ENCODE results near the gene TSPAN4.
A peak's percentile ranks its signal among the peaks of the same experiment; 100 is the strongest.

Gene TSPAN4, protein sequence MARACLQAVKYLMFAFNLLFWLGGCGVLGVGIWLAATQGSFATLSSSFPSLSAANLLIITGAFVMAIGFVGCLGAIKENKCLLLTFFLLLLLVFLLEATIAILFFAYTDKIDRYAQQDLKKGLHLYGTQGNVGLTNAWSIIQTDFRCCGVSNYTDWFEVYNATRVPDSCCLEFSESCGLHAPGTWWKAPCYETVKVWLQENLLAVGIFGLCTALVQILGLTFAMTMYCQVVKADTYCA

DNA sequence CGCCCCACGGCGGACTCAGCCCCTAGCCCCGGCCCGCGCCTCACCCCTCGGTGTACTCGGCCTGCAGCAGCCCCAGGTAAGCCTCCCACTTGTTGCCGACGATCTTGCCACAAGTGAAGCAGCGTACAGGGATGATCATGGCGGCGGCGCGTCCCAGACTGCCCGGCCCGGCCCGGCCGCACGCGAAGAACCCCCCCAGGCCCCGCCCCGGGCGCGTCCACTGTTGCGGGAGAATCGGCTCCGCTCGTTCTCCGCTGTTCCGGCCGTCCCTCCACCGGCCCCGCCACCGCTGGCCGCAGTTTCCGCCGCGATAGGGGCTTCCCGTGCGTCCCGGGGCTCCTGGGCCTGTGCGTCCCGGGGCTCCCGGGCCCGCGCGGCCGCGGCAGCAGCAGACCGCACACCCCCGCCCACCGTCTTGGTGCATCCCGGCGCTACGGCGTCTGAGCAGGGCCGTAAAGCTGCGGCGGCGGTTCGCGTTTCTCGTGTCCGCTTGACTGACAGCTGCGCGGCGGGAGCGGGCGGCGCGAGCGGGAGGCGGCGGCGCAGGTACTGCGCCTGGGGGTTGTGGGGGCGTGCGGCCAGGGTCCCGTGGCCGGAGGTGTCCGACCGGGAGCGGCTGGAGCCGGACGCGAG lies at the start of gene TSPAN4, which contains the start of gene POLR2L:
TSPAN4 (plus strand) TSS at position 483 of the 633 bp plus-strand sequence. CDS start 7,453 bp downstream, outside the sequence.
POLR2L (minus strand) TSS at position 160 of the 633 bp plus-strand sequence; CDS start at position 139, 21 bp downstream.
- peak within 1 kb of the TSS; percentile 98 for H3K4me3 ChIP-seq (ENCODE audit: low read depth, low read length)
- peak; percentile 55 for DNase-seq (ENCODE audit: low read depth)
- TF ChIP-seq, protein P1, sequence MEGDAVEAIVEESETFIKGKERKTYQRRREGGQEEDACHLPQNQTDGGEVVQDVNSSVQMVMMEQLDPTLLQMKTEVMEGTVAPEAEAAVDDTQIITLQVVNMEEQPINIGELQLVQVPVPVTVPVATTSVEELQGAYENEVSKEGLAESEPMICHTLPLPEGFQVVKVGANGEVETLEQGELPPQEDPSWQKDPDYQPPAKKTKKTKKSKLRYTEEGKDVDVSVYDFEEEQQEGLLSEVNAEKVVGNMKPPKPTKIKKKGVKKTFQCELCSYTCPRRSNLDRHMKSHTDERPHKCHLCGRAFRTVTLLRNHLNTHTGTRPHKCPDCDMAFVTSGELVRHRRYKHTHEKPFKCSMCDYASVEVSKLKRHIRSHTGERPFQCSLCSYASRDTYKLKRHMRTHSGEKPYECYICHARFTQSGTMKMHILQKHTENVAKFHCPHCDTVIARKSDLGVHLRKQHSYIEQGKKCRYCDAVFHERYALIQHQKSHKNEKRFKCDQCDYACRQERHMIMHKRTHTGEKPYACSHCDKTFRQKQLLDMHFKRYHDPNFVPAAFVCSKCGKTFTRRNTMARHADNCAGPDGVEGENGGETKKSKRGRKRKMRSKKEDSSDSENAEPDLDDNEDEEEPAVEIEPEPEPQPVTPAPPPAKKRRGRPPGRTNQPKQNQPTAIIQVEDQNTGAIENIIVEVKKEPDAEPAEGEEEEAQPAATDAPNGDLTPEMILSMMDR (IDR thresholded peaks at IDR 0.05; ENCODE audit: low read depth, low read length, missing control alignments), result no peak

DNA sequence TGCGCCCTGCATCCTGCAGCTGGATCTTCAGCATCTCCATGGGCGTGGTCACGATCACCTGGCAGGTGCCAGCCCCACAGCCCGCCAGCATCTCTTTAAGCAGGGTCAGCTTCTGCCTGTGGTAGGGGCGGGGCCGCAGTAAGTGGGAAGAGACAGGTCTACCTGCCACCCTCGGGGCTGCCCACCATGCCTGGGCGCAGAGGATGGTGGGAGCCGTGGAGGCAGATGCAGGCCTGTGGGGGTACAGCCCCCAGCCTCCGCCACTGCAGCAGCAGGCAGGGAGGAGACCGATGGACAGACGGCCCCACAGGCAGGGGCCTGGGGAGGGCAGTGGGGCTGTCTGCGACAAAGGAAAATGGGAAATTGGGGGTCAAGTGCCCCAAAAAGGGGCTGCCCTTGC lies 49.8 kb upstream of the TSPAN4 start:
- TF ChIP-seq, protein P1 (IDR thresholded peaks at IDR 0.05; ENCODE audit: low read depth, low read length, missing control alignments), result no peak
- no peak for DNase-seq (ENCODE audit: low read depth)
- H3K4me3 ChIP-seq (ENCODE audit: low read depth, low read length), result no peak overlapping the region

DNA sequence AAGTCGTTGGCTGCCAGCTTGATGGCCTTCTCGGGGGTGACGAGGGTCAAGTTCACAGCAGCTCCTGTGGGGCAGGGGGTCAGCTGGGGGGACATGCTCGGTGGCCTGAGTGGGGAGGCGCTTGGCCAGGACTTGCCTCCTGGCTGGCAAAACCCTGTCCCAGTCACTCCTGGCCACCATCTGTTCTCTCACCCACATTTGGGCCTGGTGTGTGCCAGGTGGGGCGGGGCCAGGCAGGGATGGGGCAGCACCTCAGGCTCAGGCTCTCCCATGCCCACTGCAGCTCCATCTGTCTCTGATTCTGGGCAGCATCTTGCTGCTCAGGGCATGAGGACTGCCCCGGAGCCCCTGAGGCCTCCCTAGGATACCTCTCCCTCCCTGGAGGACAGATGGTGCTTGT lies 49.1 kb upstream of the TSPAN4 start:
- H3K4me3 ChIP-seq (ENCODE audit: low read depth, low read length), result no peak overlapping the region
- TF ChIP-seq, protein P1 (IDR thresholded peaks at IDR 0.05; ENCODE audit: low read depth, low read length, missing control alignments), result no peak
- DNase-seq (ENCODE audit: low read depth), result no peak

DNA sequence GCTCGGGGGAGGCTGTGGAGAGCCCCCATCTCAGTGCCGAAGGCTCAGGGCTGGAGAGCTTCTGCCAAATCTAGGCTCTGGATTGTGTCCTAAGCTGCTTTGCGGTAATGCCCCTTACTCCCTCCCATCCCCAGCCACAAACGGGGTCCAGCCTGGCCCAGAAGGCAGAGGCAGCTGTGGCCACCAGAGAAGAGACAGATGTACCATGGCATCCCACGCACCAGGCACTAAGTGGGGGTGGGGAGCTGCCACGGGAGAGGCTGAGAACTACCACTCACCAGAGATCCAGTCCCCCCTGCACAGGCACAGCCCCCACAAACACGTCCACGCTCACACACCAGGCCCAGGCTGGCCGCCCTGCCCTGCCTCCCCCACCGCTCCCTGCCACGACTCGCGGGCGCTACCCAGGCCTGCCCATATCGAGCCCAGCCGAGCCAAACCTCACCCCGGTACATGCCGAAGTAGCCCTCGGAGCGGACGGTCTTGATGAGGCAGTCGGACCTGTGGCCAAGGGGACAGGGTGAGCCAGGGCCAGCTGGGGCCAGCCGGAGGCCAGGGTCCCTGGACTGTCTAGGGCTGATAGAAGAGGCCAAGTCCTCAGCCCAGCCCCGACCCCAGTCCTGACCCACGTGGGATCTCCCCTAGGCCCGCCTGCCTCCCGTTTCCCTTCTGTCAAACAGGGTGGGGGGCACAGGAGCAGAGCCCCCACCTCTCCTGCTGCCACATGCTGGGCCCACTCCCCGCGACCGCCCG lies 48.5 kb upstream of the TSPAN4 start:
- no peak overlapping the region for H3K4me3 ChIP-seq (ENCODE audit: low read depth, low read length)
- TF ChIP-seq, protein P1 (IDR thresholded peaks at IDR 0.05; ENCODE audit: low read depth, low read length, missing control alignments), result no peak

DNA sequence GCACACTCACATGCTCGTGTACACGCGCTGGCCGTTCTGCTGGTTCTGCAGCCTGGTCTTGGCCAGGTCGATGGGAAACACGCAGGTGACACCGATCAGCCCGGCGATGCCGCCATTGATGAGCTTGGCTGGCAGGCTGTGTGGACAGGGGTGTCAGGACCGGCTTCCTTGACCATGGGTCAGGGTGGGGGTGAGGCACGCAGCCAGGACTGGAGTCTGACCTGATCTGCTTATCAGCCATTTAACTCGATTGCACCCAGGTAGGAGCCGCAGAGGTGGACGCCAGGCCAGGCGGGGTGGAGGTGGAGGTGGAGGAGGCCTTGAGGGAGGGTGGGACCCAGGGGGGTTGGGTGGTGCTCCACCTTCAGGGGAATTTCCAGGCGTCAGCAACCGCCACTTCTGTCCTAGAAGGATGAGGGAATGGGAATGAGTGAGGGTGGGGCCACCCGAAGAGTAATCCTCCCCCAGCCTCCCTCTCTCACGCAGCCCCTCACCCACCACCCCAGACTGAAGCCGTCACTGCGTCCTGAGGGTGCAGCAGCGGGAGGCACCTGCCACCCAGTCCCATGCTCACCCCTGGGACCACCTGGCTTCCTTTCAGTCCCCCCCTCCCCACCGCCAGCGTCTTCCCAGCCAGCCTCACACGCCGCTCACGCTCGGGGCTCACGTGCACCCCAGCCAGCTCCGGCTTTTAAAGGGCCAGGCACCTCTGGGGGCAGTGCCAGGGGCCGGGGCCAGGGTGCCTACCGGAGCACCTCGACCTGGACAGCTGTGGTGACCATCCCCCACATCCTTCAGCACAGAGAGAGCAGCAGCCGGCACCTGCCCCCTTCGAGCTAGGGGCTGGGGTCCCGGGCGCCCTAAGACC lies 47.7 kb upstream of the TSPAN4 start:
- TF ChIP-seq, protein P1 (IDR thresholded peaks at IDR 0.05; ENCODE audit: low read depth, low read length, missing control alignments), result no peak
- no peak for DNase-seq (ENCODE audit: low read depth)
- H3K4me3 ChIP-seq (ENCODE audit: low read depth, low read length), result peak overlapping the region; percentile 97

More for the DNA sequence above, 48.5 kb upstream of the TSPAN4 start:
- no peak for DNase-seq (ENCODE audit: low read depth)
